NCI-H526 (cell line): ENCODE data around the gene MFSD8.
"Not testable (repeated sequence)": the region's sequence is repeated elsewhere in the genome, so short reads cannot be mapped to it uniquely, and the experiment has no call there.

Experiments used
- DNase-seq, 2 experiments: peaks; one replicate each; lab custom pipeline; 2025; lab: John Stamatoyannopoulos, UW

The MFSD8 gene, protein sequence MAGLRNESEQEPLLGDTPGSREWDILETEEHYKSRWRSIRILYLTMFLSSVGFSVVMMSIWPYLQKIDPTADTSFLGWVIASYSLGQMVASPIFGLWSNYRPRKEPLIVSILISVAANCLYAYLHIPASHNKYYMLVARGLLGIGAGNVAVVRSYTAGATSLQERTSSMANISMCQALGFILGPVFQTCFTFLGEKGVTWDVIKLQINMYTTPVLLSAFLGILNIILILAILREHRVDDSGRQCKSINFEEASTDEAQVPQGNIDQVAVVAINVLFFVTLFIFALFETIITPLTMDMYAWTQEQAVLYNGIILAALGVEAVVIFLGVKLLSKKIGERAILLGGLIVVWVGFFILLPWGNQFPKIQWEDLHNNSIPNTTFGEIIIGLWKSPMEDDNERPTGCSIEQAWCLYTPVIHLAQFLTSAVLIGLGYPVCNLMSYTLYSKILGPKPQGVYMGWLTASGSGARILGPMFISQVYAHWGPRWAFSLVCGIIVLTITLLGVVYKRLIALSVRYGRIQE

DNA sequence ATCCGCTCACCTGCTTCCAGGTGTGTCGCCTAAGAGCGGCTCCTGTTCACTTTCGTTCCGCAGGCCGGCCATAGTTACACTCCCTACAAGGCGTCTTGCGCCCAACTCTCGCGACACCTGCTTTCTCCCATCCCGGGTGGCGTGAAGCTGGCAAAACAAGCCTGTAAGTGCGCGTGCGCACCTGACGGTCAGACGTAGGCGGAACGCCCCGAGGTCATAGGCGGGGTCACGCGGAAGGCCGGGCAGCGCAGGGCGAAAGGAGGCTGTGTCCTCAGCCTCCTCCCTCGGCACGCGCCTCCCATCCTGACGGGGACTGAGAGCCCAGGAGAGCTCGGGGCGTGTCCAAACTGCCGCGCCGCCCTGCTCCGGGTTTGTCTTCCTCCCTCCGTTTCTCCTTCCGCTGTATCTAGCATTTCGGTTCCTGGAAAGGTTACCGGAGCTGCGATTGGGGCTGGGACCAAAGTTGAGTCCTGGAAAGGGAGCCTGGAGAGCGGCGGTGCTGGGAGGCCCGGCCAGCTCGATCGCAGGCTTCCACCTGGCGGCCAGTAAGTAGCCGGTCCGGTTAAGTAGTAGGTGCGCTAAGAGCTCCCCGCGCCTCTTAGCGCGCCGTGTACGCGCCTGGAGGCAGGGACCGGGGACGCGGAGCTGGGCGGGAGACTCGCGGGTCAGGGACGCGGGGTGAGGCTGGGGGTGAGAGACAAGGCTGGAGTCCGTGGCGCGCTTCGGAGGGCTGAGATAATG is at the start of gene MFSD8, which contains the start of gene ABHD18:
Gene MFSD8 (minus strand): TSS at position 112 of the 741 bp plus-strand sequence. CDS start 40 bp downstream, at position 72.
Gene ABHD18 (plus strand): TSS at position 345 of the 741 bp plus-strand sequence. CDS start 17,550 bp downstream, outside the sequence.
- peak; percentile 97 to 99 for DNase-seq

DNA sequence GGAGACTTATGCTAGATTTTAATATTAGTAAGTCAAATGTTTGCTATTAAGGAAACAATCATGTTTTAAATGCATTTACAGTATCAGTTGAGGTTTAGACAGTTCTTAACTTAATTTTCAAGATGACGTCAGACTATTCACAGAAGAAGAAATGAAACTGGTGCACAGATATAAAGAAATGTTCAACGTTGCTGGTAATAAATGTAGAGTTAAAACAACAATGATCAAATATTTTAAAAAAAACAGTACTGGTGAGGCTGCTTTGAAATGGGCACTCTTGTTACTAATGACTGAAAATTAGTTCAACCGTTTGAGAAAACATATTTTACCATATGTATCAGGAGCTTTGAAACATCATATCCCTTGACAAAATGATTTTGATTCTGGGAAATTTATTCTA is 44.5 kb upstream of the MFSD8 start:
- DNase-seq, result no peak

DNA sequence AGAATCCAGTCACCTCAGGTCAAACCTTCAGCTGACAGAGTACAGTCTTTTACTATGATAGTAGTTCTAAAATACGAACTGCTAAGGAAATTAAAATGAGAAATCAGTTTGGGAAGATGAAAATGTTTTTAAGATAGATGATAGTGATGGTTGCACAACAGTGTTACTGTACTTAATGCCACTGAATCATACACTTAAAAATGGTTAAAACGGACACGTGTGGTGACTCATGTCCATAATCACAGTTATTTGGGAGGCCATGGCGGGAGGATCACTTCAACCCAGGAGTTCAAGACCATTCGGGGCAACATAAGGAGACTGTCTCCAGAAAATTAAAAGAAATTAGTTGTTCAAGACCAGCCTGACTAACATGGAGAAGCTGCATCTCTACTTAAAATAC is 41.6 kb upstream of the MFSD8 start:
- no peak for DNase-seq

DNA sequence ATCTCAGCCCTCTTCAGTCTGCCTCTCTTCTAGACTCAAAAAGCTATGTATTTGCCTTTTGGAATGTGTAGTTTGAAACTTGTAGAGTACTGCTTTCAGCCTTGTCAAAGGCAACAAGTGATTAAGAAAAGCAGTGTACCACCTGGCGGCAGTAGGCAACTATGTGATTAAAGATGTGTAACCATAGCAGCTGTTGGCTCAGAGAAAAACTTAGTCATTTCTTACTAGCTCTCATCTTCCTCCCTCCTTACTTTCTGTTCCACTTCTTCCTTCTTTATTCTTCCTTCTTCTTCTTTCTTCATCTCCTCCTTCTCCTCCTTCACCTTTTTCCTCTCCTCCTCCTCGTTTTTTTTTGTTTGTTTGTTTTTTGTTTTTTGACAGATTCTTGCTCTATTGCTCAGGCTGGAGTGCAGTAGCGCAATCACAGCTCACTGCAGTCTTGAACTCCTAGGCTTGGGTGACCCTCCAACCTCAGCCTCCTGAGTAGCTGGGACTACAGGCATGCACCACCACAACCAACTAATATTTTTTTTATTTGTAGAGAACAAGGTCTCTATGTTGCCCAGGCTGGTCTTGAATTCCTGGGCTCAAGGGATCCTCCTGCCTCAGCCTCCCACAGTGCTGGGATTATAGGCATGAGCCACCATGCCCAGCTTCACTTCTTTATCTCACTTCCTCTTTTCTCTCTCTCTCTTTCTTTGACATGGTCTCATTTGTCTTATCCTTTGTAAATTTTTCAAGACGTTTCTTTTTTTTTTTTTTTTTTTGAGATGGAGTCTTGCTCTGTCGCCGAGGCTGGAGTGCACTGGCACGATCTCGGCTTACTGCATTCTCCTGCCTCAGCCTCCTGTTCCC is 32.8 kb upstream of the MFSD8 start:
- DNase-seq, result no peak

DNA sequence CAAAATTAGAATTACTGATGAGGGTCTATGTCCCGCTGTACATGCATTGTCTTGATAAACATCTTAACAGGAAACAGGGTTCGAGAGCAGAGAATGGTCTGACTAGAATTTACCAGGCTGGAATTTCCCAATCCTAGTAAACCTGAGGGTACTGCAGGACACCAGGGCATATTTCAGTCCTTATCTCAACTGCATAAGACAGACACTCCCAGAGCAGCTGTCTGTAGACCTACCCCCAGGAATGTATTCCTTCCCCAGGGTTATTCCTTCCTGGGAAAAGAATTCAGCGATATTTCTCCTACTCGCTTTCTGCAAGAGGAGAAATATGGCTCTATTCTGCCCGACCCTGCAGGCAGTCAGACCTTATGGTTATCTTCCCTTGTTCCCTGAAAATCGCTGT is 31.5 kb upstream of the MFSD8 start:
- not testable (repeated sequence) for DNase-seq

DNA sequence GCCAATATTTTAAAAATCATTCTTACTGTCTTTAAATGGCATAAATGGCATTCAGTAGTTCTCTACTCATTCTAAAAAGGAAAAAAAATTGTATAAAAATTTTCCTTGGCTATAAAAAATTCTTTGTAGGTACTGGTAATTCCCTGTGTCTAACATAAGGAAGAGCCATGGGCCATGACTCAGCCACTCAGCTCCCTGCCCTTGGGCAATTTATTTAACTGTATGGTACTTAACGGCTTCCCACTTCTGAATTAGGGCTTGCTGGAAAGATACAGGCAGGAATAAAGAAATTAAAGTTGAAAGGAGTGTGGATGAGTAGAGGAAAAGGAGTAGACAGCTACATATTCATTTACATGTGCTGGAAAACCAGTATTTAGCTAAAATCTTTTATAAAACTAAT is 30.8 kb upstream of the MFSD8 start:
- DNase-seq, result no peak

DNA sequence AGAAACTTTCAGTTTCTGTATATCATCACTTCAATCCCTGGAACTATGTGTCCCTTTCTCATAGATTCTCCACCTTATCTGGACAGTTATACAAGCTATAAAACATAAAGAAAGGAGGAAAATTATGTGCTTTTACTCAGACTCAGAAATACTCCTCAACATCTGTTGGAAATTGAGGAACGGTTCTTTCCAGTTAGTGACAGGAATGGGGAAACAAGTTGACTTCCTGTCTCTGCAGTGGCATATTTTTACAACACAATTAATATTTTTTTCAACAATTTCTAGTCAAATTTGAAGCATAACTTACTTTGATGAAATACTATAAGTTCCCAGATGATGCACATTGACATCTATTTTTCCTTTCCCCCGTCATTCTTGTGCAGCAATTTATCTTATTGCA is 28.2 kb upstream of the MFSD8 start:
- DNase-seq, result no peak

DNA sequence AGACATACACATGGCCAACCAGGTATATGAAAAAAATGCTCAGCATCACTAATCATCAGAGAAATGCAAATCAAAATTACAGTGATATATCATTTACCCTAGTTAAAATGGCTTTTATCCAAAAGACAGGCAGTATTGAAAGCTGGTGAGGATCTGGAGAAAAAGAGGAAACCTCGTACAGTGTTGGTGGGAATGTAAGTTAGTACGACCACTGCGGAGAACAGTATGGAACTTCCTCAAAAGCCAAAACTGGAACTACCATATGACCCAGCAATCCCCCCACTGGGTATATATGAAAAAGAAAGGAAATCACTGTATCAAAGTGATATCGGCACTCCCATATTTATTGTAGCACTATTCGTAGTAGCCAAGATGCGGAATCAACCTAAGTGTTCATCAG is 23.7 kb upstream of the MFSD8 start:
- no peak for DNase-seq

DNA sequence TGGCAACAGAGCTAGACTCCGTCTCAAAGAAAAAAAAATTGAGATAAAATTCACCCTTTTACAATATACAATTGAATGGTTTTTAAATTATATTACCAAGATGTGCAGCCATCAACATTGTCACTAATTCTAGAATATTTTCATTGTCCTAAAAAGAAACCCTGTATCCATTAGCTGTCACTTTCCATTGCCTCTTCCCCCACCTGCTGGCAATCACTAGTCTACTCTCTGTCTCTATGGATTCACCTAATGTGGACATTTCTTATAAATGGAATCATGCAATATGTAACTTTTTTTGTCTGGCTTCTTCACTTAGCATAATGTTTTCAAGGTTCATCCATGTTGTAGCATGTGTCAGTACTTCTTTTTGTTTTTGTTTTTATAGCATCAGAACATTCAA is 21.0 kb upstream of the MFSD8 start:
- DNase-seq, result no peak

DNA sequence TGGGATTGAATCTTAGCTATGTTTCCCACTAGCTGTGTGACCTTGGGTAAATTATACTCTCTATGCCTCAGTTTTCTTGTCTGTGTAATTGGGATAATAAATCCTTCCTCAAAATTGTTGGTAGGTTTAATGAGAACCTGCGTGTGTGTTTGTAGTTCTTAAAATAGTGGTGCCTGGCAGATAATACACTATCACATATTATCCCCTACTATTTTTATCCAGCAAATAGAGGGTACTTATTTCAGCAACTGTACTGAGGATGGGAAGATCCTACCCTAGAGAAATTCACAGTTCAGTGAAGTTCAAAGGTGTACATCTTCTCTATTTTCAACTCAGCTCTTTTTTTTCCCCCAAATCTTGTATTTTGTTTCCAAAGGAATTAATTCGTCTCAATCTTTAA is 17.5 kb upstream of the MFSD8 start:
- no peak for DNase-seq

DNA sequence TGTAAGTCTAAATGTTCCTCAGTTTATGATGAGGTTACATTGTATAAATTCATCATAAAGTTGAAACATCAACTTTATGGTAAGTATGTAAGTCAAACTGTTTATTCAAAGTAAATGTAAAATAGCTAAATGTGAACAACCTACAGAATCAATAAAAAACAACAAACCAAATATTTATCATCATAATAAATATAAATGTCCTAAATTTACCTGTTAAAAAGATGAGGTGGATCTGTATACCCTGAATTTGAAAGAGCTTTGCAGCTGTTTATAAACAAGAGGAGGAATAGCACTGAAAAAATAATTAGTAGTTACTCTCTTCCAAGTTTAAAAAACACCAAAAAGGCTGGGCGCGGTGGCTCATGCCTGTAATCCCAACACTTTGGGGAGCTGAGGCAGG is 14.0 kb upstream of the MFSD8 start:
- DNase-seq, result no peak

DNA sequence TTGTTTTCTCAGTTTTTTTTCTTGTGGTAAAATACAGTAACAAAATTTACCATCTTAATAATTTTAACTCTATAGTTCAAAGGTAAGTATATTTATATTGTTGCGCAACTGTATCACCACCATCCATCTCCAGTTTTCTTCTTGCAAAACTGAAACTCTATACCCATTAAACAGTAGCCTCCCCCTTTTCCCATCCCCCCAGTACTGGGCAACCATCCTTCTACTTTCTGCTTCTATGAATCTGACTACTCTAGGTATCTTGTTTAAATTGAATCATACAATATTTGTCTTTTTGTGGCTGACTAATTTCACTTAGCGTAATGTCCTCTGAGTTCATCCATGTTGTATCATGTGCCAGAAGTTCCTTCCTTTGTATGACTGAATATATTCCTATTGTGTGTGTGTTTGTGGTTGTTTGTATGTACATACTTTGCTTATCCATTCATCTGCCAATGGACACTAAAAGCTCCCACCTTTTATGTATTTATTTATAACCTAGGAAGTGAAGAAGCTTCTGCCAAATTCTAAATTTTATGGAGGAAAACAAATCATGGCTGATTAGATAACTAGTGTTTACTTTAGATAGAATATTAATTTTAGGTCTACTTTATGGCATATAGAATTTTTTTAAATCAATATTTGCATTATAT is 10.3 kb upstream of the MFSD8 start:
- no peak for DNase-seq

DNA sequence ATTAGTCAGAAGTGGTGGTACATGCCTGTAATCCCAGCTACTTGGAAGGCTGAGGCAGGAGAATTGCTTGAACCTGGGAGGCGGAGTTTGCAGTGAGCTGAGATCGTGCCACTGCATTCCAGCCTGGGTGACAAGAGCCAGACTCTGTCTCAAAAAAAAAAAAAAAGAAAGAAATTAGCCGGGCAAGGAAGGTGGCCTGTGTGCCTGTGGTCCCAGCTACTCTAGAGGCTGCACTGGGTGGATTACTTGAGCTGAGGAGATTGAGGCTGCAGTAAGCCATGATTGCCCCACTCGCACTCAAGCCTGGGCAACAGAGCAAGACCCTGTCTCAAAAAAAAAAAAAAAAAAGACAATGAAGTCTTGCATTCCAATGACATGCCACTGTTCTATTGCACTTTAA is 6.0 kb upstream of the MFSD8 start:
- not testable (repeated sequence) for DNase-seq

DNA sequence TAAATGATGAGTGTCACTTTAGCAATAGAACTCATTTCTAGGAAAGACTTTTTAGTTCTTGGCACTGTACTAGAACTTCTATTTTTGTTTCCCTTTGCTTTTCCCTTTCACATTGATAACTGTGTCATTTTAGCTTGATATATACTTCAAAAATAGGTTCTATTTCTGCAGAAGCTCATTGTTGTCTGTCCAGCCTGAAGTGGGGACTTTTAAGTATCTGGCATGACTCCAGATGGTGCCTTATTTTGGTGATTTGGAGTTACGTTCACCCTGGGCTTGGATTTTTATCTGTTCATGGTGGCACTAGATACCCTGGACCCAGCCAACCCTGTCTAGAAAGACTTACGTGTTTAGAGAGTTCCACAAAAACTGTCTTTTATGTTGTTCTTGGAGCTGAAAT is 3.6 kb upstream of the MFSD8 start:
- no peak for DNase-seq

DNA sequence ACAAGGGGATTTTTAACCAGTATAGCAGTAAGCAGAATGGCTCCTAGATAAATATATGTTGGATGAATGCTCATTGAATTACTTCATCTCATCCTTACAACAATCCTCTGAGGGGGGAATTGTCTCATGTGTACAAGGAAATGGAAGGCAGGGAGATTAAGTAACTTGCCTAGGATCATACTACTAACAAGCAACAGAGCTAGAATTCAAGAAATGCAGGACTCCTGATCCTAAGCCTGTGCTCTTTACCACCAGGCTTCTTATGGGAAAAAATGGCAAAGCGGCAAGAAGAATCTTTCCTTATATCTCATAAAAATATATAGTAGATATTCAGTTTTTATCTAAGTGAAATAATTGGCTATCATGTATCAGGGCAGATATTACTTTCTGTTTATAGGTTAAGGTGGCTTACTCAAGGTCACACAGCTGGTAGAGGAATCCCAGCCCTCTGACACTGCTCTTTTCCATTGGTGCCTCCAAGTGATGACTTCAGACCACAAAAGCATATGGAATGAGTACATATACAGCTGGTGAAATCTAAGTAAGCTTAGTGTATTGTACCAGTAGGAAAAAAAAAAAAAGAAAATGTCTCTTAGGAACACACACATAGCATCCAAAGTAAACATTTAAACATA is 2.3 kb upstream of the MFSD8 start:
- DNase-seq, result no peak

DNA sequence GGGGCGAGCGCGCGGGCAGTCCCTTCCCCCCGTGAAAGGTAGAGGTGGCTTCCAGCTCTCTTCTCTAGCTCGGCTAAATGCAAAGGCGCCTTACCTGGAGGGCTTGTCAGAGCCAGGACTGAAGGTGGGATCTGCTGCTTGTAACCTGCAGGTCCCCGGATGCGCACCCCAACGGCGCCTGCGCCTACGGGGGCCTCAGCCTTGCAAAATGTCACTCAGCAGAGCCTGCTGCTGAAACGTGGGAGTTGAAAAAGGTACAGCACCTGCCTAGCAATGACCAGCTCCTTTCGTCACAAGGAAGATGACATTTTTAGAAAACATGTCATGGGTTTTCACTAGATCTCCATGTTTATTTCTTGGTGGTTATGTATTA is 816 bp upstream of the MFSD8 start:
- peak; percentile 75 to 85 for DNase-seq

DNA sequence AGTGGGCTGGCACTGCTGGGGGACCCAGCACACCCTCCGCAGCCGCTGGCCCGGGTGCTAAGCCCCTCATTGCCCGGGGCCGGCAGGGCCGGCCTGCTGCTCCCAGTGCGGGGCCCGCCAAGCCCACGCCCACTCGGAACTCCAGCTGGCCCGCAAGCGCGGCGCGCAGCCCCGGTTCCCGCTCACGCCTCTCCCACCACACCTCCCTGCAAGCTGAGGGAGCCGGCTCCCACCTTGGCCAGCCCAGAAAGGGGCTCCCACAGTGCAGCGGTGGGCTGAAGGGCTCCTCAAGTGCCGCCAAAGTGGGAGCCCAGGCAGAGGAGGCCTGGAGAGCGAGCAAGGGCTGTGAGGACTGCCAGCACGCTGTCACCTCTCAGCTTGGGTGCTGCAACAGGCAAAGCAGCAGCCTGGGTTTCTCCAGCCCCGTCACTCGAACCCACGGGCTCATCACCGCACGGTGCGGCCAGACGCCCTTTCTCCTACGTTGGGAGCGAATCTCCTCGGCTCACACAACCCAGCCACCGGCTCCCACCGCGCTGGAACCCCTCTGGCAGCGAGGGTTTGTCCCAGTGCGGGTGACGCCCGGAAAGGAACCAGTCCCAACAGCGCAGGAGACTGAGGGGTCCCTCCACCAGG is 429 bp downstream of the MFSD8 start:
- not testable (repeated sequence) for DNase-seq

DNA sequence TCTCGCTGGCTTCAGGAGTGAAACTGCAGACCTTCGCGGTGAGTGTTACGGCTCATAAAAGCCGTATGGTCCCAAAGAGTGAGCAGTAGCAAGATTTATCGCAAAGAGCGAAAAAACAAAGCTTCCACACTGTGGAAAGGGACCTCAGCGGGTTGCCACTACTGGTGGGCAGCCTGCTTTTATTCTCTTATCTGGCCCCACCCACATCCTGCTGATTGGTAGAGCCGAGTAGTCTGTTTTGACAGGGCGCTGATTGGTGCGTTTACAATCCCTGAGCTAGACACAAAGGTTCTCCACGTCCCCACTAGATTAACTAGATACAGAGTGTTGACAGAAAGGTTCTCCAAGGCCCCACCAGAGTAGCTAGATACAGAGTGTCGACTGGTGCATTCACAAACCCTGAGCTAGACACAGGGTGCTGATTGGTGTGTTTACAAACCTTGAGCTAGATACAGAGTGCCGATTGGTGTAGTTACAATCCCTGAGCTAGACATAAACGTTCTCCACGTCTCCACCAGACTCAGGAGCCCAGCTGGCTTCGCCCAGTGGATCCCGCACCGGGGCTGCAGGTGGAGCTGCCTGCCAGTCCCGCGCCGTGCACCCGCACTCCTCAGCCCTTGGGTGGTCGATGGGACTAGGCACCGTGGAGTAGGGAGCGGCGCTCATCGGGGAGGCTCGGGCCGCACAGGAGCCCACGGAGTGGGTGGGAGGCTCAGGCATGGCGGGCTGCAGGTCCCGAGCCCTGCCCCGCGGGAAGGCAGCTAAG is 1.2 kb downstream of the MFSD8 start:
- not testable (repeated sequence) for DNase-seq

DNA sequence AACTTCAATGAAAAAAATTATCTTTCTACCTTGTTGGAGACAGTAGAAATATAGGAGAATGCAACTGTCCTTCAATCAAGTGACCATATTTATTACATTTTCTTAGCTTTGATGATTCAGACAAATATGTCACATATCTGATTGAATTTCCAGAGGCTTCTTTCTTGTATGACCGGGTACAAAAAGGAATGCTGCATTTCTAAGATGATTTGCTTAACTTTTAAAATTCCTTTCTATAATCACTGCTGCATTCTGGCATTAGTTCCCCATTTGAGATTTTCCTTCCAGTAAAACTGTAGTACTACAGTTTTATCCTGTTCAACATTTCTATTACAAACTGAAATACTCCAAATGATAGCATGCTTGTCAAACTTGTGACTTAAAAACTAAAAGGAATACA is 5.2 kb downstream of the MFSD8 start:
- DNase-seq, result no peak

DNA sequence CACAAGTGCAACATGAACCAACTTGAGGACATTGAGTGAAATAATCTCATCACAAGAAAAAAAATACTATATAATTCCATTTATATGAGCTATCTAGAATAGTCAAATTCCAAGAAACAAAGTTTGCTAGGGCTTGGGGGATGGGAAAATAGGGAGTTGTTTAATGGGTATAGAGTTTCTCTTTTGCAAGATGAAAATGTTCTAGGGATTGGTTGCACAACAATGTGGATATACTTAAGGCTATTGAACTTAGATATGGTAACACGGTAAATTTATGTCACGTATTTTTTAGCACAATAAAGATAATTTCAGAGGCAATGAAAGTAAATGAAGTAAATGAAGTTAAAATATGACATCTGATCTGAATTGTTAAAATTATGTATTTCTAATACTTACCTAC is 7.9 kb downstream of the MFSD8 start:
- DNase-seq, result no peak
